BLaER1 (cell line): Measurements from ENCODE around the gene MRPL54.

Experiments
- H3K27ac ChIP-seq: shearing (Covaris generic); formaldehyde crosslinking; 2 replicates; pipeline ENCODE4 v1.8.1; 2022
- H3K27me3 ChIP-seq: shearing (Covaris generic); formaldehyde crosslinking; 2 replicates; pipeline ENCODE4 v1.8.1; 2022
- H3K36me3 ChIP-seq: shearing (Covaris generic); formaldehyde crosslinking; 2 replicates; pipeline ENCODE4 v1.8.1; 2022
- H3K4me1 ChIP-seq: shearing (Covaris generic); formaldehyde crosslinking; 2 replicates; pipeline ENCODE4 v1.8.1; 2022
- H3K4me2 ChIP-seq: shearing (Covaris generic); formaldehyde crosslinking; 2 replicates; pipeline ENCODE4 v1.8.1; 2022
- H3K4me3 ChIP-seq: shearing (Covaris generic); formaldehyde crosslinking; 2 replicates; pipeline ENCODE4 v1.8.1; 2022
- H3K9ac ChIP-seq: shearing (Covaris generic); formaldehyde crosslinking; 2 replicates; pipeline ENCODE4 v1.8.1; 2022
- H3K9me3 ChIP-seq: shearing (Covaris generic); formaldehyde crosslinking; 2 replicates; pipeline ENCODE4 v1.8.1; 2022
- H4K20me1 ChIP-seq: shearing (Covaris generic); formaldehyde crosslinking; 2 replicates; pipeline ENCODE4 v1.8.1; 2022
- Cebpa-rat ChIP-seq: shearing (Covaris generic); IDR thresholded peaks from 2 replicates; pipeline ENCODE4 v1.8.1; 2022

Gene MRPL54

GRCh38 chr19:3776479-3777040 lies 14.1 kb downstream of the MRPL54 start:
- no peak for TF ChIP-seq Cebpa-rat
- H3K36me3 ChIP-seq: no peaks in the 10 kb centered on the region
- no peak overlapping the region for H3K27ac ChIP-seq
- peaks cover 23% of the 10 kb centered on the region for H3K9me3 ChIP-seq
- H3K9ac ChIP-seq: no peak overlapping the region
- no peak overlapping the region for H3K4me2 ChIP-seq
- H3K4me3 ChIP-seq: no peak overlapping the region
- H3K27me3 ChIP-seq: no peaks in the 10 kb centered on the region
- H3K4me1 ChIP-seq: no peaks in the 10 kb centered on the region
- no peaks in the 10 kb centered on the region for H4K20me1 ChIP-seq

- Histone ChIP-seq H4K20me1 (no peaks in the 10 kb centered on the region), H3K4me3 (no peak overlapping the region), H3K36me3 (no peaks in the 10 kb centered on the region), H3K9ac (no peak overlapping the region), H3K9me3 (peaks cover 37% of the 10 kb centered on the region), H3K27me3 (no peaks in the 10 kb centered on the region), H3K4me1 (no peaks in the 10 kb centered on the region), H3K4me2 (no peak overlapping the region), H3K27ac (no peak overlapping the region)
- no peak for TF ChIP-seq Cebpa-rat
Observed at GRCh38 chr19:3778104-3778867, 15.8 kb downstream of the MRPL54 start.

- TF ChIP-seq Cebpa-rat: no peak
- H3K36me3 ChIP-seq: no peaks in the 10 kb centered on the region
- no peak overlapping the region for H3K9ac ChIP-seq
- no peak overlapping the region for H3K4me3 ChIP-seq
- H3K27me3 ChIP-seq: peaks cover 7% of the 10 kb centered on the region
- no peak overlapping the region for H3K4me2 ChIP-seq
- H3K27ac ChIP-seq: no peak overlapping the region
- no peaks in the 10 kb centered on the region for H4K20me1 ChIP-seq
- no peaks in the 10 kb centered on the region for H3K4me1 ChIP-seq
- H3K9me3 ChIP-seq: peaks cover 37% of the 10 kb centered on the region
Observed at GRCh38 chr19:3778899-3779723, 16.6 kb downstream of the MRPL54 start.

DNA sequence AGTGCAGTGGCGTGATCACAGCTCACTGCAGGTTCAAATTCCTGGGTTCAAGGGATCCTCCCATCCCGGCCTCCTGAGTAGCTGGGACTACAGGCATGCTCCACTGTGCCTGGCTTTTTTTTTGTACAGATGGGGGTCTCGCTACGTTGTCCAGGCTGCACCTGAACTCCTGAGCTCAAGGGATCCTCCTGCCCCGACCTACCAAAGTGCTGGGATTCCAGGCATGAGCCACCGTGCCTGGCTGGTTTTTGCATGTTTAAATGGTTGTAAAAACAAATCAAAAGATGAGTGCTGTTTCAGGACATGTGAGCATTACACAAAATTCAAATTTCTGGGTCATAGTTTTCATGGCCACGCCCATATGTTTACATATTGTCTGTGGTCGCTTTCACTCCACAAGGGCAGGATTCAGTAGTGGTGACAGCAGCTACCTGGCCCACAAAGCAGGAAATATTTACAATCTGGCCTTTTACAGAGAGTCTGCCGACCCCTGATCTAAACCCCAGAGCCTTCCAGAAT lies 18.4 kb downstream of the MRPL54 start:
- Histone ChIP-seq H3K9me3 (peaks cover 37% of the 10 kb centered on the region), H3K27ac (no peak overlapping the region), H3K4me2 (no peak overlapping the region), H3K36me3 (no peaks in the 10 kb centered on the region), H3K27me3 (peaks cover 24% of the 10 kb centered on the region), H3K4me1 (peaks cover 10% of the 10 kb centered on the region; the same call in 1 of the 2 replicates), H3K9ac (no peak overlapping the region), H4K20me1 (0 out of 2 replicates have a peak, but pooled peaks cover 7% of the 10 kb centered on the region), H3K4me3 (no peak overlapping the region)
- TF ChIP-seq Cebpa-rat: no peak

DNA sequence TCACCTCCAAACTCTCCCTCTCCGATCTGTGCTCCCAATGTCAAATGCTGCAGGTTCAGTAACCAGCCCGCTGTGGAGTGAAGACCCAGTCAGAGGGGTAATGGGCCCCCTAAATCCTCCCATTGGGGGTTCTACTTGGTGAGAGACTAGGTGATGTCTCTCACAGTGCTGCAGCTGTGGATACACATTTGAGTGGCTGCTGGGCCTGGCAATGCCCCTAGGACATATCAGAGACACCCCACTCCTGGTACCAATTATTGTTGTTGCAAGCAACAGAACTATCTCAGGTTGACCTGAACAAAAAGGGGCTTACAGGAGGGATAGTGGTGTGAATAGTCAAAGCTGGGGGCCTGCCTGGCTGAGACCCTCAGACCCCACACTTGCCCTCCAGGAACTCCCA lies 19.1 kb downstream of the MRPL54 start:
- Histone ChIP-seq H3K27ac (no peak overlapping the region), H3K9ac (no peak overlapping the region), H3K4me3 (no peak overlapping the region), H4K20me1 (0 out of 2 replicates have a peak, but pooled peaks cover 7% of the 10 kb centered on the region), H3K27me3 (peaks cover 31% of the 10 kb centered on the region), H3K4me1 (peaks cover 10% of the 10 kb centered on the region; the same call in 1 of the 2 replicates), H3K4me2 (no peak overlapping the region), H3K9me3 (peaks cover 37% of the 10 kb centered on the region), H3K36me3 (no peaks in the 10 kb centered on the region)
- no peak for TF ChIP-seq Cebpa-rat

- H3K4me3 ChIP-seq: no peak overlapping the region
- H3K9me3 ChIP-seq: peaks cover 35% of the 10 kb centered on the region
- no peak overlapping the region for H3K9ac ChIP-seq
- H4K20me1 ChIP-seq: 0 out of 2 replicates have a peak, but pooled peaks cover 7% of the 10 kb centered on the region
- H3K36me3 ChIP-seq: no peaks in the 10 kb centered on the region
- no peak overlapping the region for H3K4me2 ChIP-seq
- H3K27ac ChIP-seq: no peak overlapping the region
- H3K27me3 ChIP-seq: peaks cover 38% of the 10 kb centered on the region
- TF ChIP-seq Cebpa-rat: no peak
- H3K4me1 ChIP-seq: peaks cover 10% of the 10 kb centered on the region; the same call in 1 of the 2 replicates
Observed at GRCh38 chr19:3782330-3782729, 19.8 kb downstream of the MRPL54 start.

GRCh38 chr19:3782903-3783302 lies 20.4 kb downstream of the MRPL54 start:
- no peaks in the 10 kb centered on the region for H3K36me3 ChIP-seq
- H3K27me3 ChIP-seq: peaks cover 38% of the 10 kb centered on the region
- no peak for TF ChIP-seq Cebpa-rat
- peaks cover 10% of the 10 kb centered on the region; the same call in 1 of the 2 replicates for H3K4me1 ChIP-seq
- H3K4me3 ChIP-seq: no peak overlapping the region
- H3K27ac ChIP-seq: no peak overlapping the region
- no peak overlapping the region for H3K4me2 ChIP-seq
- H3K9me3 ChIP-seq: peaks cover 31% of the 10 kb centered on the region
- 0 out of 2 replicates have a peak, but pooled peaks cover 7% of the 10 kb centered on the region for H4K20me1 ChIP-seq
- no peak overlapping the region for H3K9ac ChIP-seq

DNA sequence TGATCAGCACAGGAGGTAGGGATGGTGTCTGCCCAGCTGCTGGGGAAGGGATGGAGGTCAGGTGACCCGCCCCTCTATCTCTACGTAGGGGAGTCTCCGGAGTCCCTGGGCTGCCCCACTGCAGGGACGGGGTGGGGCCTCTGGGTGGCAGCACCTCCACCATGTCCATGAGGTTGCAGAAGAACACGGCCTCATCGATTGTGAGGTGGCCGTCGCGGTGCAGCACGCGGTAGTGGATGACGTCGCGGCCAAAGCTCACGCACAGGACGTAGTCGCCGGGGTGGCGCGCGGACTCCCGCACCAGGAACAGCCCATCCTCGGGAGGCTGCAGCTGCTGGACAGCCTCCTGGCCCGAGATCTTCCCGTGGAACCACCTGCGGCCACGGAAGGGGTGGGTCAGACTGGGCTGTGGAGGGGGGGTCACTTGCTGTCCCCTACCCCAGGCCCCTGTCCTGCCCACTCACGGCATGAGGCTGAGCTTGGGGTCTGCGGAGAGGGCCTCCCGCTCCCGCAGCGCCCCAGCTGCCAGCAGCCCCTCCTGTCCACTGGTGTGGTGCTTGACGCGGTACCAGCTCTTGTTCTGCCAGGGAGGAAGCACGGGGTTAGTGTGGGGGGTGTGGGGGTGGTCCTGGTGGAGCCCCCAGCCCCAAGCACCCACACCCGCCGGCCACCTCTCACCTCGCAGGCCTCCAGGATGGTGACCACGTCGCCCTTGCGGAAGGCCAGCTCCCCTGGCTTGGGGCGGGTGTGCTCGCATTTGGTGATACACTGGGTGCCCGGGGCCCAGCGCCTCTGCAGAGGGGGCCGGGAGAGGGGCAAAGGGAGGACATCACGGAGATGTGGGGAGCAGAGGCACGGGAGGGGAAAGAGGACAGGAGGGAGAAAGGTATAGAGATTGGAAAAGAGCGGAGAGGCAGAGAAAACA lies 21.4 kb downstream of the MRPL54 start:
- 0 out of 2 replicates have a peak, but pooled peaks cover 7% of the 10 kb centered on the region for H4K20me1 ChIP-seq
- H3K4me1 ChIP-seq: peaks cover 10% of the 10 kb centered on the region; the same call in 1 of the 2 replicates
- peaks cover 38% of the 10 kb centered on the region for H3K27me3 ChIP-seq
- H3K4me2 ChIP-seq: no peak overlapping the region
- no peak overlapping the region for H3K9ac ChIP-seq
- no peaks in the 10 kb centered on the region for H3K36me3 ChIP-seq
- peaks cover 24% of the 10 kb centered on the region for H3K9me3 ChIP-seq
- H3K27ac ChIP-seq: no peak overlapping the region
- no peak for TF ChIP-seq Cebpa-rat
- no peak overlapping the region for H3K4me3 ChIP-seq
